NCI-H2171 treated with DMSO at 0.1 percent for 48 hours (cell line): ENCODE results near the gene GOLGA8K.
"Not testable (repeated sequence)": the region's sequence is repeated elsewhere in the genome, so short reads cannot be mapped to it uniquely, and the experiment has no call there.

Source experiments
- DNase-seq: peaks from one replicate; lab custom pipeline; 2025; lab: John Stamatoyannopoulos, UW

The GOLGA8K gene

GRCh38 chr15:32403192-32403591 is at the start of gene GOLGA8K:
TSS of gene GOLGA8K (minus strand) at chr15:32403292. CDS start at chr15:32403194, 98 bp downstream.
- DNase-seq: not testable (repeated sequence)

- not testable (repeated sequence) for DNase-seq
Measured at GRCh38 chr15:32440445-32440977, 37.4 kb upstream of the GOLGA8K start.

GRCh38 chr15:32434102-32434963 is 31.2 kb upstream of the GOLGA8K start:
- DNase-seq: not testable (repeated sequence)

GRCh38 chr15:32427635-32428034 is 24.5 kb upstream of the GOLGA8K start:
- not testable (repeated sequence) for DNase-seq

GRCh38 chr15:32426511-32426910 is 23.4 kb upstream of the GOLGA8K start:
- not testable (repeated sequence) for DNase-seq

- DNase-seq: not testable (repeated sequence)
Measured at GRCh38 chr15:32407903-32408302, 4.8 kb upstream of the GOLGA8K start.

- not testable (repeated sequence) for DNase-seq
Measured at GRCh38 chr15:32396522-32396921, 6.6 kb downstream of the GOLGA8K start.

DNA sequence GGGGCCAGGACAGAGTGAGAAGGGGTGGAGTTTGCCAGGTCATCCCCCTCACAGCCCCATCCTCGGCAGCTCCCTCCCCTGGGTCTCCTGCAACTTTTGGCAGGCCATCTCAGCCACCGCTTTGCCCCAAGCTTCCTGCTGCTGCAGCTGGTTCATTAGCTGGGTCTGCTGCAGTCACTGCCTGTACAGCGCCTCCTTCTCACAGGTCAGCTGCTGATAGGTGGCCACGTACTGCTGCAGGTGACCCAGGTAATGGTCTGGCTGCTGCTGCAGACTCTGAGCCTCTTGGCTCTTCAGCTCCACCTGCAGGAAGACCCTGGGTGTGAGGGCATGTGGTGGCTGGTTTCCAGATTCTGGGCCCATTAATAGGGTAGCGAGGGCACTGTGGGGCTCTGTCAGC is 8.3 kb downstream of the GOLGA8K start:
- DNase-seq: not testable (repeated sequence)

GRCh38 chr15:32388050-32388648 is 14.9 kb downstream of the GOLGA8K start:
- DNase-seq: not testable (repeated sequence)

DNA sequence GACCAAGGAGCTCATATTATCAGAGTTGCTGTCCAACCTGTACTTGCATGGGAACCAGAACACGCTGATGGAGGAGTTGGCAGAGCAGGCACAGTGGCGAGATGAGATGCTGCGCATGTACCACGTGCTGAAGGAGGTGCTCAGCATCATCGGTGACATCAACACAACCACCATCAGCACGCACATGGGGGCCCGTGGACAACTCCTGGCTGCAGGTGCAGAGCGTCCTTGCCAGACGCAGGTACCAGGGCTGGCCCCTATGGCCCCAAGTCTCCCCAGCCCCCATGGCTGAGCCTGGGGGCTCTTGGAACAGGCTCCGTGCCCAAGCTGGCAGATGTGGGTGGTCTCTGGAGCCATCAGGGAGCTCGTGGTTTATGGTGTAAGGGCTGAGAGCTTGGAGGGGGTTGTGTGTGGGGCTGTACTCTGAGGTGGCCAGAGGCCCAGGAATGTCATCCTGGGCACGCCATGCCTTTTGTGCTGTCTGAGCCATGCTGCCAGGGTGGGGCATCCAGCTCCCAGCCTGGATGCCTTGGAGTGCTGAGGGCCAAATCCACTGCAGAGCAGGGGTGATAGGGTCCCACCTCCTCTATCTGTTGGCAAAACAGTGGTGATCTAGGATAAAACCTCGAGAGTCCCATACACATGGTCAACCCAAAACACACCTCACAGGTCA is 17.1 kb downstream of the GOLGA8K start:
- not testable (repeated sequence) for DNase-seq

DNA sequence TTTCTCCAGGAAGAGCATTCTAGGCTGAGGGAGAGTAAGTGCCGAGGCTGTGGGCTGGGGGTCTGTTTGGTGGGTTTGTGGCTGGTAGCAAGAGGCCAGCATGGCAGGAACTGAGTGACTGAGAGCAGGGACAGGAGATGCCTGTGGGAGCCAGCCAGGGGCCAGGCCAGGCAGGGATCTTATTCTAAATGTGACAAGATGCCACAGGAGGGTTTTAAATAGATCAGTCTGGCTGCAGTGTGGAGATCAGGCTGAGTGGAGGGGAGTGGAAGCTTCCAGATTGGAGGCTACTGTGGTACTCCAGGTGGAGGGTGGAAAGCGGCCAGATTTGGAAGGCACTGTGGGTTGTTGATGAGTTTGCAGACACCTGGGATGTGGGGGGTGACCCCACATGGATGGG is 28.9 kb downstream of the GOLGA8K start:
- not testable (repeated sequence) for DNase-seq

- not testable (repeated sequence) for DNase-seq
Measured at GRCh38 chr15:32373707-32374106, 29.4 kb downstream of the GOLGA8K start.

GRCh38 chr15:32372075-32372474 is 31.0 kb downstream of the GOLGA8K start:
- not testable (repeated sequence) for DNase-seq

DNA sequence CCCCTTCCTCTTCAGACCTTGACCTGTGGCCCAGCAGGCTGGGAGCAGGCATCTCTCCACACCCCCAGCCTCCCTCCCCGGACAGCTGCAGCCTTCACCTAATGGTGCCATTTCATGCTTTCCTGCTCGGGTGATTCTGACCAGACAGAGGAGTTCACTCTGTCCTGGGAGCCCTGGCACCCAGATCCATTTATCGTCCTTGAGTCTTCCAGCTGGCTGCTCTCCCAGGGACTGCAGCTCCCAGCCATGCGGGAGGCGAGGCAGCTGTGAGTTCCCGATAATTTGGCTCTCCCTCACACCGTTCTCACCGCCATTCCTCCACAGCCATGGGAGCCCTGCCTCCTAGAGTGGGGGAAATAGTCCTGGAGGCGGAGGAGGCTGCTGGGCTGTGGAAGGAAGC is 32.6 kb downstream of the GOLGA8K start:
- DNase-seq: not testable (repeated sequence)

DNA sequence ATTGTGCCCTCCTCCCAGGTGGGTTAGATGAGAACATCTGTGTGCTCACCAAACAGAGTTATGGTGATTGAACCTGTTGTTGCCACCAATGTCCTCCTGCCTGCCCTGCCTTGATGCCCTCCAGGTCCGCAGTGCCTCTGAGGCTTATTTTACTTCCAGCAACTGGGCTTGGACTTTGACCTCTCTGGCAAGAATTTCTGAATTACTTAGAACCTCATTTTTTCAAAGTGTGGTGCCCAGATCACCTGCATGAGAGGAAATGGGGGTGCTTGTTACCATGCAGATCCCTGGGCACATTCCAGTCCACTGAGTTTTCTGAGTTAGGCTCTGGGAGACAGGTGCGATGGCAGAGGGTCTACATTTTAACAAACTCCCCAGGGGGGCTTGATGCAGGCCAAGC is 33.0 kb downstream of the GOLGA8K start:
- not testable (repeated sequence) for DNase-seq

DNA sequence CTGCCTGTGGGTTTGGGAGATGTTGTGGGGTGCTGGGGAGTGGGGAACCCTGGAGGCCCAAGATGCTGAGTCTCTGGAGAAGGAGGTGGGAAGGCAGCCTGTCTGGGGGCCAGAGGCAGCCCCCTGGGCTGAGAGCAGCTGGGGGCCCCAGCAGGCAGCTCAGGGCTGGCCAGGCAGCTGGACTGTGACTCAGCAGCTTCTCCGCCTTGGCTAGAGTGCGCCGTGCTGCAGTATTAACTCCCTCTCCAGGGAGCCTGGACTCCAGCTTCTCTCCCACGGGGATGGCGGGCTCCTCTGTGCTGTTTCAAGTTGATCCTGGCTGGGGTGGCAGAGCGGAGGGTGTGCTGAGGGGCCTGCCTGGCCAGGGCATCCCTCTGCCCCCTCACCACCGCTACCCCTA is 36.6 kb downstream of the GOLGA8K start:
- not testable (repeated sequence) for DNase-seq

DNA sequence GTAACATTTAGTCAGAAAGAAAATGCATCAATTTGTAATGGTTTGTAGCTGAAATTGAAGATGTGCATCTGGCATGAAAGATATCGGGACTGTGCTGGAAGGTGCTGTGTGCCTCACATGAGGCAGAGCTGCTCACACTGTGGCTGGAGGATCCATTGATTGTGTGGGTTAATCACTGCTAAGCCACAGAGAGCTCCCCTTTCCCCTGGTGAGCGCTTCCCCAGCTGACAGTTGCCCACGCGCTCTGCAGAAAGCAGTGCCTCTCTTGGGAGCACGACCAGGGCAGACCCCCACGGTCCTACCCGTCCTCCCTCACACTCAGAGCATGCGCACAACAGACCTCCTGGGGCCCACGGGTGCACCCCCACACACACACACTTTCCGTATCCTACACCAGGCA is 37.1 kb downstream of the GOLGA8K start:
- not testable (repeated sequence) for DNase-seq

DNA sequence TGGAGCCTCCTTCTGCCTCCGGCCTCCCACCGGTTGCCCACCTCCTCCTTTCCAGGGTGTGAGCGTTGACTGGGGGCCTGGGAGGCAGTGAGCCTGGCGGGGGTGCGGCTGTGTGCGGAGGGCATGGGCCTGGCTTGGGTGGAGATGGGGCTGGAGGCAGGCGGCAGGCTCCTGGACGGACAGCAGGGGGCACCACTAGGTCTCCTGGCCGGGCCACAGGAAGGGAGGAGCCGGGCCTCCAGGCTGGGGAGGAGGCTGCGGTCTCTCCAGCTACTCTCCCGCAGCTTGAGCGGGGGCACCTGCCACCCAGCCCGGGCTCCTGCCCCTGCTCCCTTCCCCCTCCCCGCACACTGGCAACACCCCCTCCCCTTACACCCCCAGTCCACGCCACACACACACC is 38.1 kb downstream of the GOLGA8K start:
- DNase-seq: not testable (repeated sequence)

GRCh38 chr15:32363449-32363848 is 39.6 kb downstream of the GOLGA8K start:
- DNase-seq: not testable (repeated sequence)

- DNase-seq: not testable (repeated sequence)
Measured at GRCh38 chr15:32361662-32362061, 41.4 kb downstream of the GOLGA8K start.

DNA sequence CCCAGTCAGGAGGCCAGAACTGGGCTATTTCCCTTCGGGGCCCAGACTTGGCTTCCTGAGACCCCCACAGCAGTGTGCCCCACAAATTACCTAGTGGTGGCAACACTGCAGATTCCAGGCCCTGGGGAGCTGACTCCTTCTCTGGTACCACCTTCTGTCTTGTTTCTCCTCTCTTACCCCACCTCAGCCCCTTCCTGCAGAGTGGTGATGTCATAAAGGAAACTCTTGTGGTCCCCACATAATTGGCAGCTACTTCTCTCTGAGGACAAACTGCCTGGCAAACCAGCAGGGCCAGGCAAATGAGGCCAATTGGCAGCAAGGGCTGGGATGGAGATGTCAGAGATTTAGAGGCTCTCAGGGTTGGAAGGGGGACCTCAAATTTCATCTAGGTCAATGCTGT is 44.6 kb downstream of the GOLGA8K start:
- not testable (repeated sequence) for DNase-seq

DNA sequence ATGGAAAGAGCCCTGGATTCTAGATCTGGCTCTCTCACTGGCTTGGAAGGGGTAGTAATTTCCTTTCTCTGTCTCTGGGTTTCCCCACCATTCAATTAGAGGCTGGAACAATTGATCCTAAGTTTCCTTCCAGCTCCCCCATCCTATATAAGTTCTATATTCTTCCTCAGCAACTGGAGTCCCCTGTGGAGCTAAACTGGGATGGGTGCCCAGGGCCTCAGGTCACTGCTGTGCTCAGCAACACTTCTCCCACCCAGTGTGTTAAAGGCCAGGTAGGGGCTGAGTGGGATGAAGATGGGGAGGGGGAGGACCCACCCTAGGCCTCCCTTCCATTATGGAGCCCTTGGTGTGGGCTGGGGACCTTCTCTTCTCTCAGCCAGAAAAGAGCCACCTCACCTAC is 46.2 kb downstream of the GOLGA8K start:
- not testable (repeated sequence) for DNase-seq
